ENCODE data around the gene C1orf198.

The C1orf198 gene

GRCh38 chr1:230828421-230828820, 39.9 kb downstream of the C1orf198 start:
- no peak for DNase-seq

- no peak for DNase-seq
These were observed 40.5 kb downstream of the C1orf198 start for GRCh38 chr1:230827801-230828200.

- DNase-seq: no peak
These were observed 41.1 kb downstream of the C1orf198 start for GRCh38 chr1:230827081-230827681.

GRCh38 chr1:230826166-230826875, 42.0 kb downstream of the C1orf198 start:
- DNase-seq: no peak

- no peak for DNase-seq
These were observed 42.6 kb downstream of the C1orf198 start for GRCh38 chr1:230825761-230826160.

GRCh38 chr1:230824919-230825721, 43.2 kb downstream of the C1orf198 start:
- no peak for DNase-seq

GRCh38 chr1:230824551-230824918, 43.8 kb downstream of the C1orf198 start:
- no peak for DNase-seq

- DNase-seq: no peak
These were observed 44.4 kb downstream of the C1orf198 start for GRCh38 chr1:230823931-230824381.

GRCh38 chr1:230823426-230823825, 44.9 kb downstream of the C1orf198 start:
- DNase-seq: no peak

GRCh38 chr1:230822092-230822581, 46.2 kb downstream of the C1orf198 start:
- no peak for DNase-seq

GRCh38 chr1:230821346-230821745, 47.0 kb downstream of the C1orf198 start:
- no peak for DNase-seq

- no peak for DNase-seq
These were observed 47.8 kb downstream of the C1orf198 start for GRCh38 chr1:230820568-230820967.

GRCh38 chr1:230819976-230820375, 48.3 kb downstream of the C1orf198 start:
- no peak for DNase-seq

GRCh38 chr1:230818901-230819300, 49.4 kb downstream of the C1orf198 start:
- no peak for DNase-seq

GRCh38 chr1:230818367-230818766, 50.0 kb downstream of the C1orf198 start:
- DNase-seq: no peak

- no peak for DNase-seq
These were observed 52.3 kb downstream of the C1orf198 start for GRCh38 chr1:230816018-230816417.

GRCh38 chr1:230814949-230815692, 53.2 kb downstream of the C1orf198 start:
- no peak for DNase-seq

GRCh38 chr1:230812568-230812967, 55.8 kb downstream of the C1orf198 start:
- no peak for DNase-seq

- DNase-seq: no peak
These were observed 58.9 kb downstream of the C1orf198 start for GRCh38 chr1:230809256-230809990.

- DNase-seq: no peak
These were observed 59.9 kb downstream of the C1orf198 start for GRCh38 chr1:230808281-230808872.

- DNase-seq: no peak
These were observed 60.6 kb downstream of the C1orf198 start for GRCh38 chr1:230807561-230808280.

Data from T-helper 9 cell (primary cell).